ENCODE data around the gene CLCNKA. TPM values are rescaled to one million over a fixed set of nuclear protein-coding genes. Genes with fewer than 3 reads are reported as not detected.

The CLCNKA gene
- total RNA-seq, 1 experiment from 2014 or later, result 1.5 TPM

DNA sequence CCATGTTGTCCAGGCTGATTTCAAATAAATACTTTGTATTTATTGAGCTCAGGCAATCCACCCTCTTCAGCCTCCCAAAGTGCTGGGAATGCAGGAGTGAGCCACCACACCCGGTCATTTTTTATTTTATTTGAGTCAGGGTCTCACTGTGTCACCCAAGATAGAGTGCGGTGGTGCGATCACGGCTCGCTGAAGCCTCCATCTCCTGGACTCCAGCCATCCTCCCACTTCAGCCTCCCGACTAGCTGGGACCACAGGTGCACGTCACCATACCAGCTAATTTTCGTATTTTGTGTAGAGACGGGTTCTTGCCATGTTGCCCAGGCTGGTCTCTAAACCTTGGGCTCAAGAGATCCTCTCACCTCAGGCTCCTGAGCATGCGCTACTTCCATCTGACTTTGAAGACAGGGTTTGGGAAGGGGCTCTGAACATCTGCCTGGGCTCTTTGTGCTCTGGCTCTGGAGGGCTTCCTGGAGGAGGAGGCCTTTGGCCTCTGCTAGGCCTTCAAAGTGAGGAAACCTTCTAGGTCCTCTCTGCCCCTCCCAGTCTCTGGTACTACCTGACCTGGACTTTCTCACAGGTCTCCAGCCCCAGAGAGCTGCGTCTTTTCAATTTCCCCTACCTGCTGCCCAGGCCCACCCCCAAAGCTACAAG is 9.8 kb upstream of the CLCNKA start (continued):
- TF ChIP-seq TCF7 (CRISPR knock-in tag; IDR thresholded peaks at IDR 0.05; ENCODE audit: low read depth) (no peak), ZNF416 (CRISPR knock-in tag; IDR thresholded peaks at IDR 0.05) (no peak), E2F5 (CRISPR knock-in tag; IDR thresholded peaks at IDR 0.05) (no peak)

GRCh38 chr1:16012590-16013219 is 9.1 kb upstream of the CLCNKA start:
- H3K27me3 Mint-ChIP-seq (ENCODE audit: low read depth), result no peaks in the 10 kb centered on the region
- no peaks in the 10 kb centered on the region for H3K9me3 Mint-ChIP-seq
- CTCF ChIA-PET, result interaction anchor here (0.9 to 4.1 kb wide), 8 partner anchors 13 to 70 kb away, joined by 3 to 20 read pairs (median 3); partner anchors contain the start of gene ZBTB17
- DNase-seq (ENCODE audit: low spot score), result peak; percentile 87
- H3K4me1 Mint-ChIP-seq, result peaks cover 51% of the 10 kb centered on the region
- POLR2A ChIA-PET, result interaction anchor here (1.3 kb wide), 1 partner anchor 14 kb away, joined by 4 read pairs; no protein-coding TSS in a partner anchor
- H3K4me3 Mint-ChIP-seq, result peak overlapping the region; percentile 66
- H3K27ac Mint-ChIP-seq, result peak overlapping the region; percentile 84
- no peaks in the 10 kb centered on the region for H3K36me3 Mint-ChIP-seq
- peak; percentile 70 for ATAC-seq
- no peak for TF ChIP-seq ZNF121 (CRISPR knock-in tag; IDR thresholded peaks at IDR 0.05)
- no peak for TF ChIP-seq FOXP1 (CRISPR knock-in tag; IDR thresholded peaks at IDR 0.05; ENCODE audit: borderline replicate concordance)
- TF ChIP-seq PRDM15 (CRISPR knock-in tag; IDR thresholded peaks at IDR 0.05), result no peak
- peak; percentile 98 for TF ChIP-seq ESRRA (CRISPR knock-in tag; IDR thresholded peaks at IDR 0.05; ENCODE audit: borderline replicate concordance)
- TF ChIP-seq SP1 (CRISPR knock-in tag; conservative IDR thresholded peaks at IDR 0.05), result peak; percentile 61; the same call in 1 of the 2 replicates
- peak; percentile 95 for TF ChIP-seq GTF2I (CRISPR knock-in tag; conservative IDR thresholded peaks at IDR 0.05)
- no peak for TF ChIP-seq PRRX2 (CRISPR knock-in tag; IDR thresholded peaks at IDR 0.05)
- peak; percentile 18; the same call in 1 of the 2 replicates for TF ChIP-seq E2F5 (CRISPR knock-in tag; IDR thresholded peaks at IDR 0.05)
- TF ChIP-seq, protein P1, sequence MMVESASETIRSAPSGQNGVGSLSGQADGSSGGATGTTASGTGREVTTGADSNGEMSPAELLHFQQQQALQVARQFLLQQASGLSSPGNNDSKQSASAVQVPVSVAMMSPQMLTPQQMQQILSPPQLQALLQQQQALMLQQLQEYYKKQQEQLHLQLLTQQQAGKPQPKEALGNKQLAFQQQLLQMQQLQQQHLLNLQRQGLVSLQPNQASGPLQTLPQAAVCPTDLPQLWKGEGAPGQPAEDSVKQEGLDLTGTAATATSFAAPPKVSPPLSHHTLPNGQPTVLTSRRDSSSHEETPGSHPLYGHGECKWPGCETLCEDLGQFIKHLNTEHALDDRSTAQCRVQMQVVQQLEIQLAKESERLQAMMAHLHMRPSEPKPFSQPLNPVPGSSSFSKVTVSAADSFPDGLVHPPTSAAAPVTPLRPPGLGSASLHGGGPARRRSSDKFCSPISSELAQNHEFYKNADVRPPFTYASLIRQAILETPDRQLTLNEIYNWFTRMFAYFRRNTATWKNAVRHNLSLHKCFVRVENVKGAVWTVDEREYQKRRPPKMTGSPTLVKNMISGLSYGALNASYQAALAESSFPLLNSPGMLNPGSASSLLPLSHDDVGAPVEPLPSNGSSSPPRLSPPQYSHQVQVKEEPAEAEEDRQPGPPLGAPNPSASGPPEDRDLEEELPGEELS (CRISPR knock-in tag; IDR thresholded peaks at IDR 0.05), result 0 out of 2 replicates have a peak, but pooled peaks have one; percentile 67

DNA sequence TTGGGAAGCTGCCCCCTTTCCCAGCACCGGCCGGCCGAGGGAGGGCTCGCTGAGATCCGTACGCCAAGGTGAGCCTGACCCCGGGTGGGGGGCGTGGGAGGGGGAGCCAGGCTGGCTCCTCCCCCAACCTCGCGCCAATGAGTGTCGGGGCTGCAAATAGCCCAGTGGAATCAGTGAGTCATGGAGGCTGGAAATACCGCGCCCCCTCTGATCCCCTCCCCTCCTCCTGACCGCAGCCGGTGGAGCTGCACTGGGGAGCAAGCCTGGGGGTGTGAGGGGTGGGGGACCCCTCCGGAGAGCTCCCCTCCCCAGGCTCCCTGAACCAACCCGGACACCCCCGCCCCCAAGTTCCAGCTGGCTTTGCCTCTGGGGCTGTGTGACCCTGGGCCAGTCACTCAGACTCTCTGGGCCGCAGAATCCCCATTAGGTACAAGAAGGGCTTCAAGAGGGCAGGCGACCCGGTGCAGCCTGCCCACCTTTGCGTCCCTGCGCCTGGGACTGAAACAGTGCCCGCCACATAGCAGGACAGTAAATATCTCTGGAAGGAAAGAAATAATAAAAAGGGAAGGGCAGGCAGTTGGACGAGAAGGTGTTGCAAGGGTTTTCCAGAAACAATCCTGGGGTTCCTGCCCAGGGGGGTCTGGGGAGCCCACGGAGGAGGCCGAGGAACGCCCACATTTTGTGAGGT is 8.5 kb upstream of the CLCNKA start:
- H3K27ac Mint-ChIP-seq, result peak overlapping the region; percentile 96
- POLR2A ChIA-PET, result interaction anchor here (0.7 to 1.3 kb wide), 2 partner anchors 13 to 15 kb away, joined by 3 to 4 read pairs; no protein-coding TSS in a partner anchor
- peak overlapping the region; percentile 66 for H3K4me3 Mint-ChIP-seq
- TF ChIP-seq, protein P2, sequence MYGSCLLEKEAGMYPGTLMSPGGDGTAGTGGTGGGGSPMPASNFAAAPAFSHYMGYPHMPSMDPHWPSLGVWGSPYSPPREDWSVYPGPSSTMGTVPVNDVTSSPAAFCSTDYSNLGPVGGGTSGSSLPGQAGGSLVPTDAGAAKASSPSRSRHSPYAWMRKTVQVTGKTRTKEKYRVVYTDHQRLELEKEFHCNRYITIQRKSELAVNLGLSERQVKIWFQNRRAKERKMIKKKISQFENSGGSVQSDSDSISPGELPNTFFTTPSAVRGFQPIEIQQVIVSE (CRISPR knock-in tag; IDR thresholded peaks at IDR 0.05; ENCODE audit: borderline replicate concordance), result no peak
- TF ChIP-seq ZNF425 (CRISPR knock-in tag; conservative IDR thresholded peaks at IDR 0.05), result no peak
- TF ChIP-seq, protein P3, sequence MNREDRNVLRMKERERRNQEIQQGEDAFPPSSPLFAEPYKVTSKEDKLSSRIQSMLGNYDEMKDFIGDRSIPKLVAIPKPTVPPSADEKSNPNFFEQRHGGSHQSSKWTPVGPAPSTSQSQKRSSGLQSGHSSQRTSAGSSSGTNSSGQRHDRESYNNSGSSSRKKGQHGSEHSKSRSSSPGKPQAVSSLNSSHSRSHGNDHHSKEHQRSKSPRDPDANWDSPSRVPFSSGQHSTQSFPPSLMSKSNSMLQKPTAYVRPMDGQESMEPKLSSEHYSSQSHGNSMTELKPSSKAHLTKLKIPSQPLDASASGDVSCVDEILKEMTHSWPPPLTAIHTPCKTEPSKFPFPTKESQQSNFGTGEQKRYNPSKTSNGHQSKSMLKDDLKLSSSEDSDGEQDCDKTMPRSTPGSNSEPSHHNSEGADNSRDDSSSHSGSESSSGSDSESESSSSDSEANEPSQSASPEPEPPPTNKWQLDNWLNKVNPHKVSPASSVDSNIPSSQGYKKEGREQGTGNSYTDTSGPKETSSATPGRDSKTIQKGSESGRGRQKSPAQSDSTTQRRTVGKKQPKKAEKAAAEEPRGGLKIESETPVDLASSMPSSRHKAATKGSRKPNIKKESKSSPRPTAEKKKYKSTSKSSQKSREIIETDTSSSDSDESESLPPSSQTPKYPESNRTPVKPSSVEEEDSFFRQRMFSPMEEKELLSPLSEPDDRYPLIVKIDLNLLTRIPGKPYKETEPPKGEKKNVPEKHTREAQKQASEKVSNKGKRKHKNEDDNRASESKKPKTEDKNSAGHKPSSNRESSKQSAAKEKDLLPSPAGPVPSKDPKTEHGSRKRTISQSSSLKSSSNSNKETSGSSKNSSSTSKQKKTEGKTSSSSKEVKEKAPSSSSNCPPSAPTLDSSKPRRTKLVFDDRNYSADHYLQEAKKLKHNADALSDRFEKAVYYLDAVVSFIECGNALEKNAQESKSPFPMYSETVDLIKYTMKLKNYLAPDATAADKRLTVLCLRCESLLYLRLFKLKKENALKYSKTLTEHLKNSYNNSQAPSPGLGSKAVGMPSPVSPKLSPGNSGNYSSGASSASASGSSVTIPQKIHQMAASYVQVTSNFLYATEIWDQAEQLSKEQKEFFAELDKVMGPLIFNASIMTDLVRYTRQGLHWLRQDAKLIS (CRISPR knock-in tag; IDR thresholded peaks at IDR 0.05; ENCODE audit: borderline replicate concordance), result no peak

More for the DNA sequence above, 8.5 kb upstream of the CLCNKA start:
- CTCF ChIA-PET, result interaction anchor here (0.6 to 4.1 kb wide), 3 partner anchors 12 to 65 kb away, joined by 3 to 20 read pairs (median 18); no protein-coding TSS in a partner anchor
- Mint-ChIP-seq H3K4me1 (peaks cover 55% of the 10 kb centered on the region), H3K27me3 (ENCODE audit: low read depth) (no peaks in the 10 kb centered on the region), H3K36me3 (no peaks in the 10 kb centered on the region), H3K9me3 (no peaks in the 10 kb centered on the region)
- DNase-seq (ENCODE audit: low spot score), result peak; percentile 83
- ATAC-seq, result peak; percentile 63
